GM21717 (cell line): ENCODE measurements around the gene ZNF76.
"Not testable (repeated sequence)": the region's sequence is repeated elsewhere in the genome, so short reads cannot be mapped to it uniquely, and the experiment has no call there.

Experiments used
- ATAC-seq: cut with Tn5 transposase; IDR thresholded peaks from one replicate; pipeline ENCODE4 v1.9.1; 2021; ENCODE audit warnings: mild to moderate bottlenecking, moderate library complexity; ENCODE audit not compliant: unreplicated experiment

ZNF76 gene

DNA sequence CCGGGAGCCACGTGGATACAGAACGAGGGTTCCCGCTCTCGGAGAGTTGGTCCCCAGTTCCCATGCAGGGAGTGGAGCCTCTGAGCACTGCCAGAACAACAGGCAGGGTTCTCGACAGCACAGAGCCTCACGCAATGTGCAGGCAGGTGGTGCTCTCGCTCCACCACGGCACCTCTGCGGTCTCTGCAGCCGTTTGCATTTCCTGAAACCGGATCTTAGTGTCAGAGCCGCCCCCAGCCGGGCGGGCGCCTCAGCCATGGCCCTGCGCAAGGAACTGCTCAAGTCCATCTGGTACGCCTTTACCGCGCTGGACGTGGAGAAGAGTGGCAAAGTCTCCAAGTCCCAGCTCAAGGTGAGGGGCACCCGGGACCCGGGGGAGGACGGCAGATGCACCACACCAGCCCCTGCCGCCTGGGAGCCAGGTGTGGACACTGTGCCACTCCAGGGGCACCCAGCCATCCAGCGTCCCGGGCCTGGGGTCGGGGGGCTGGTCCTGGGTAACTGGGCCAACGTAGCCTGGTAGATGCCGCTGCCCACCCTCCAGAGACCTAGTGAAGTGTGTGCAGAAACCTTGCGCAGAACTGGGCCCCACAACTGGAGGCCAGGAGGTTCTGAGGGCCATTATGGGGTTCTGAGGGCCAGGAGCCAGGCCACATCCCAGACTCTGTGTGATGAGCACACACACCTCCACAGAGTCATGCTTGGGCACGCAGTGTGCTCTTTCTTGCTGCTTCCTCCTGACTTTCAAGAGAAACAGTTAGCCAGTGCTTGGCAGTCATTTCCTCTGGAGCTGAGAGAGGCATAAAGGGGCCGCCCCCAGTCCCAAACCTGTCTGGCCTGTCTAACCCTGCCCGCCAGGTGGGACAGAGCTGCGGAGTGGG lies 38.3 kb downstream of the ZNF76 start, which contains the start of gene DEF6:
Gene DEF6, plus strand, starts transcription at position 218 of the 881 bp plus-strand sequence. Its CDS starts 39 bp downstream, at position 257.
- peak; percentile 65 for ATAC-seq

- no peak for ATAC-seq
Observed at GRCh38 chr6:35298625-35299140, 39.1 kb downstream of the ZNF76 start.

- no peak for ATAC-seq
Observed at GRCh38 chr6:35299674-35300073, 40.1 kb downstream of the ZNF76 start.

DNA sequence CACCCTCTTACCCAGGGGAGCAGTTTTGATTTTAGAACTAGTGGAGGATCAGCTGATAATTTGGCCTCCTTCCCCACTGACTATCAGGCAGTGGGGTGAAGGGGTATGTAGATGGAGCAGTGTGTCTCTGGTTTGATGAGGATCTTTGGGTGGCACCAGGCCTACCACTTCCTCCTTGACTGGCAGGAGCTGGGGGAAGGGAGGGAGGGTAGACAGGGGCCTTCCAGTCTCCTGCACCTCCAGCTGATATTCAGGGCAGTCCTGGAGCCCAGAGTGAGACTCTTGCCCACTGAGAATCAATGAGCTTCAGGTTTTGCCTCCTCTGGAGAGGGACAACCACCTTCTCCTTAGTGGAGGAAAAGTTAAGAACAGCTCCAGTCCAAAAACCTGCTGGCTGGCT lies 41.3 kb downstream of the ZNF76 start:
- ATAC-seq = no peak

DNA sequence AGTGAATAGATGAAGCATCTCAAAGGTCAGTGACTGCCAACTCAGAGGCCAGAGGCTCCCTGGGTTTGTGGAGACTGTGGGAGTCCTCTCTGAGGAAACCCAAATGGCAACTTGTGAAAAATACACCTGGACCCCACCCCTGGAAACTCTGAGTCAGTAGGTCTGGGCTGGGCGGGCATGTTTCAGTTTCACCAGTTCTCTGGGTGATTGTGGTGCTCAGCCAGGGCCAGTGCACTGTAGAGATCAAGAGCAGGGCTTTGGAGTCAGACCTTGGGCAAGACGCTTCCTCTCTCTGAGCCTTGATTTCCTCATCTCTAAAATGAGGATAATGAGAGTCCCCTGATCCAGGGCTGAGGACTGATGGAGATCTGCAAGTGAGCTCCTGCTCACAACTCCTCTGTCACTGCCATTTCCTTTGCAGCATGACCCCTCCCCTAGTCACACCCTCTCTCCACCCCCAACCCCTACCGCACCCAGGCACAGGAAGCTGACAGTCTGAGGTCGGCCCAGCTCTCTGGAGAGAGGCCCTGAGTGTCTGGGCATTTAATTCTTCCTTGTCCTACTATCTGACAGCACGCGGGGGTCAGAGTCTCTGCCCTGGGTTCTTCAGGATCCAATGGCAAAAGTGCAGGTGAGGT lies 43.2 kb downstream of the ZNF76 start:
- peak; percentile 70 for ATAC-seq

DNA sequence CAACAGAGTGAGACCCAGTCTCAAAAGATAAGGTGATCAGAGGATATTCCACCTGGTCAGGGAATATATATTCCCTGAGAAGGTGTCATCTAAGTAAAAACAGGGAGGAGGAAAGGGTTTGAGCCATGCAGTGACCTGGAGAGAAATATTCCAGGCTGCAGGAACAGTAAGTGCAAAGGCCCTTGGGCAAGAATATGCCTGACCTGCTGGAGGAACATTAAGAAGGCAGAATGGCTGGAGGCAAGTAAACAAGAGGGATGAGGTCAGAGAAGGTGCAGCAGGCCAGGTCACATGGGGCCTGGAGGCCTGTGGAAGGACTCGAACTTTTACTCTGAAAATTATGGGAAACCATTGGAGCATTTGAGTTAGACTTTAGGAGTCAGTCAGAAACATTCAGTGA lies 44.8 kb downstream of the ZNF76 start:
- ATAC-seq = no peak

GRCh38 chr6:35305117-35305516 lies 45.6 kb downstream of the ZNF76 start:
- ATAC-seq = no peak

GRCh38 chr6:35307138-35307537 lies 47.6 kb downstream of the ZNF76 start:
- ATAC-seq = not testable (repeated sequence)

- ATAC-seq = not testable (repeated sequence)
Observed at GRCh38 chr6:35308543-35308942, 49.0 kb downstream of the ZNF76 start.

- no peak for ATAC-seq
Observed at GRCh38 chr6:35309611-35310264, 50.2 kb downstream of the ZNF76 start.

DNA sequence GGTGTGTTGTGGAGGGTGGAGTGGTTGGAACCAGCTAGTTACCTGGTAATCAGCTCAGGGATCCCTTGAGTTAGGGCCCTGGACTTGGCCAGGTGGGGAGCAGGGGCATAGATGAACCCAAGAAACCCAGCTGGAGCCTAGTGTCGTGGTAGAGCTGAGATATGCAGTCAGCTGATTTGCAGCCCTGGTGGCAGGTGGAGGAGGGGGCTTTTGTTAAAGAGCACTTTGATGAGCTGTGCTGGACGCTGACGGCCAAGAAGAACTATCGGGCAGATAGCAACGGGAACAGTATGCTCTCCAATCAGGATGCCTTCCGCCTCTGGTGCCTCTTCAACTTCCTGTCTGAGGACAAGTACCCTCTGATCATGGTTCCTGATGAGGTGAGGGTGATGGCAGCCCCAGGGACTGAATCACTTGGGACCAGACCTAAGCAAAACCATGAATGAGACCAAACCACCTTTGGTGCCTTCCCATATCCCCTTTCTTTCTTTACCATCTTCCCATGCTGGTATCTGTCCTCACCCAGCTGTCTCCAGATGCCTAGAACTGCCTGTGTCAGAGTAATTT lies 50.8 kb downstream of the ZNF76 start:
- no peak for ATAC-seq

DNA sequence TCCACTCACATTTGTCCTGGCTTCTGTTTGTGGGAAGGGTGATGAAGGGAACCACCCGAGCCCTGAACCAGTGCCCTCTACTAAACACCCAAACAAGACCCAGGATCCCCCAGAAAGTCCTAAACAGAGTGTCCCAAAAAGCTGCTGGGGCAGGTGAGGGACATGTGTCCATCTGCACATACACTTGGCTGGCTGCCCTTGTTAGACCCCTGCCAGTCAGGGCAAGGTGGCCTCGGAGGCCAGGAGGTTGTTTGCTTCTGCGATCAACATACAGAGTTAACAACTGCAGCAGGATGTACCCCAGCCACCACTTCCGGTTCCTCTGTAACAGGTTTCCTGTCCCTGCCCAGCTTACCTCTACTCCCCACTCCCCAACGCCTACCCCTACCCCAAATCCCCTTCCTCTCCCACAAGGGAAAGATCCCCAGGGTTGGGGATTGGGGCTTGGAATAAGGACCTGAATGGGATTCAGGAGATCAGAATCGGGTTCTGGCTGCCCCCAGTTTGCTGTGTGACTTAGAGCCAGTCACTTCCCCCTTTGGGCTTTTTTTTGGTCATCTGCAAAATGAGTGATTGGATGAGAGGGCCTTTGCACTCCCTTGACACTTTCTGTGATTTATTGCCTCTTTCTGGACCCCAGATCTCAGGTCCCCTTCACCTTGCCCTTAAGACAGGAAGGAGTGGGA lies 52.0 kb downstream of the ZNF76 start:
- no peak for ATAC-seq

DNA sequence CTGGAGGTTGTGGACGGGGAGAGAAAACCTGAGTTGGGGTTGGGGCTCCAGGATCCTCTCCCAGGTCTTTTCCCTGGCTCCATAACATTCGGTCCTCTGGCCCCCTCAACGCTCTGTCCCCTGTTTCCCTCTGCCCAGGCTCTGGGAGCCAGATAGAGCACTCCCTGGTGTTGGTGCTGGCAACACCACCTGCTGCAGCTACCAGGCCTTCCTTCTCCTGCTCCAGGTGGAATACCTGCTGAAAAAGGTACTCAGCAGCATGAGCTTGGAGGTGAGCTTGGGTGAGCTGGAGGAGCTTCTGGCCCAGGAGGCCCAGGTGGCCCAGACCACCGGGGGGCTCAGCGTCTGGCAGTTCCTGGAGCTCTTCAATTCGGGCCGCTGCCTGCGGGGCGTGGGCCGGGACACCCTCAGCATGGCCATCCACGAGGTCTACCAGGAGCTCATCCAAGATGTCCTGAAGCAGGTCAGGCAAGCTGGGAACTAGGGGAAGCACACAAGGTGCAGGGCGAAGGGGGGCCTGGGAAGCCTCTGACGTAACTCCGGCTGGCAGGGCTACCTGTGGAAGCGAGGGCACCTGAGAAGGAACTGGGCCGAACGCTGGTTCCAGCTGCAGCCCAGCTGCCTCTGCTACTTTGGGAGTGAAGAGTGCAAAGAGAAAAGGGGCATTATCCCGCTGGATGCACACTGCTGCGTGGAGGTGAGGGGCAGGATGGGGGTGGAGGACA lies 52.7 kb downstream of the ZNF76 start:
- no peak for ATAC-seq

- ATAC-seq = no peak
Observed at GRCh38 chr6:35312807-35313206, 53.3 kb downstream of the ZNF76 start.

DNA sequence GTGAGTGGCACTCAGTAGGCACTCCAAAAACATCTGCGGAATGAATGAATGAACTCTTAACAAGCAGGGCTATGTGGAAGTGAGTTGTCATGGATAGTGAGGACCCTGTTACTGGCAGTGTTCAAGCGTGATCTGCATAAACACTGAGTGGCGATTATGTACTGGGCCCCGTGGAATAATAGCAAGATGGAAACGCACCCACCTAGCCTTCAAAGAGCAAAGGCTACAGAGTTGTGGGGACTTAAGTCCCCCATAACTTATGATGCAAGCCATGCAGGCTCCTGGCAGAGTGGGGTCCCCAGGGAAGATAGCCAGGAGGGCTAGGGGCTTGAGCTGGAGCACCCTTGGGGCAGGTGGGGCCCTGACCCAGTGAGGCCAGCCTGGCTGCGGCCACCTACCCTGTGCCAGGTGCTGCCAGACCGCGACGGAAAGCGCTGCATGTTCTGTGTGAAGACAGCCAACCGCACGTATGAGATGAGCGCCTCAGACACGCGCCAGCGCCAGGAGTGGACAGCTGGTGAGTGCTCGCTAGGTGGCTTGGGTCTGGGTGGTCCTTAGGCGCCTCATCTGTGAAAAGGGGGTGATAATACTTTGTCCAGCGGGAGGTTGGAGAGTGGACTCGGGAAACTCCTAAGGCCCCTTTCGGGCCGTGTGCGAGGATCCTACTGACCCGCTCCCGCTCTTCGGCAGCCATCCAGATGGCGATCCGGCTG lies 58.1 kb downstream of the ZNF76 start:
- ATAC-seq = no peak

DNA sequence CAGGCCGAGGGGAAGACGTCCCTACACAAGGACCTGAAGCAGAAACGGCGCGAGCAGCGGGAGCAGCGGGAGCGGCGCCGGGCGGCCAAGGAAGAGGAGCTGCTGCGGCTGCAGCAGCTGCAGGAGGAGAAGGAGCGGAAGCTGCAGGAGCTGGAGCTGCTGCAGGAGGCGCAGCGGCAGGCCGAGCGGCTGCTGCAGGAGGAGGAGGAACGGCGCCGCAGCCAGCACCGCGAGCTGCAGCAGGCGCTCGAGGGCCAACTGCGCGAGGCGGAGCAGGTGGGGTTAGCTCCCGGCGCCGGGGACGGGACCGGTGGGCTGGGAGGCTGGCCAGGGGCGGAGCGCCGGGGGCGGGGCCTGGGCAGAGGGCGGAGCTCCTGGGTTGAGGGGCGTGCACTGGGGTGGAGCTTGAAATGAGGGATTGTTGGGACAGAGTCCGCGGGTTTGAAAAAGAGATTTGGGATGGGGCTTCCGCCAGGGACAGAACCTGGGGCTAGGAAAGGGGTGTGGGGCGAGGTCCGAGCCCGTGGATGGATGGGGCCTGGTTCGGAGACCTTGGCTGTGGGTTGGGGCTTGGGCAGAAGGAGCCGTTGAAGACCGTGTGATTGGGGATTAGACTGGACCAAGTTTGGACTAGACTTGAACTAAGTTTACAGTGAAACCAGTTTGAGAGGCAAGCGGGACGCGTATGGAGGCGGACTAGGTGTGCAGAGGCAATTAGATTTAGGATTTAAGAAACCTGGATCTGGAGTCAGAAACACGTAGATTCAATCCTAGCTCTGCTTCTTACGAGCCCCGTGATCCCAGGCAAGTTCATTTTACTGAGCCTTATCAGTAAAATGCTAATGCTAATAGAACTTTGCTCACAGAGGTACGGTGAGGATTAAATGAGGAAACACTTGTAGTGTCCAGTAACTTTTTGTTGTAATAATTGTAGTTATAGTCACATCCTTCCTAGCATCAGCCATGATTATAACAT lies 58.9 kb downstream of the ZNF76 start:
- ATAC-seq = no peak

DNA sequence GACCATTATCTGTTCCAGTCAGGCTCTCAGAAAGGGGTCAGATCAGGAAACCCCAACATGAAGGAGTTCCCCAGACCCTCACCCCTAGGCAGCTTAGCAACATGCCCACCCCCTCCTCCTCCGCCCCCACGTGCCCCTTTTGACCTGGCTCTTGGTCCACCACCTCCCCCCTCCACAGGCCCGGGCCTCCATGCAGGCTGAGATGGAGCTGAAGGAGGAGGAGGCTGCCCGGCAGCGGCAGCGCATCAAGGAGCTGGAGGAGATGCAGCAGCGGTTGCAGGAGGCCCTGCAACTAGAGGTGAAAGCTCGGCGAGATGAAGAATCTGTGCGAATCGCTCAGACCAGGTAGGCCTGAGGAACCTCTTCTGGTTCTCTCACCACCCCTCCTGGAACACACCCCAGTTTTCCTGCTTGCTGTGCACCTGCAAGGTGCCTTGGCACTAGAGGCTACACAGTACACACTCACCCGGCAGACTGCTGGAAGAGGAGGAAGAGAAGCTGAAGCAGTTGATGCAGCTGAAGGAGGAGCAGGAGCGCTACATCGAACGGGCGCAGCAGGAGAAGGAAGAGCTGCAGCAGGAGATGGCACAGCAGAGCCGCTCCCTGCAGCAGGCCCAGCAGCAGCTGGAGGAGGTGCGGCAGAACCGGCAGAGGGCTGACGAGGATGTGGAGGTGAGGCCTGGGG lies 60.0 kb downstream of the ZNF76 start:
- no peak for ATAC-seq

GRCh38 chr6:35320031-35320410 lies 60.5 kb downstream of the ZNF76 start:
- no peak for ATAC-seq
